ENCODE results near the gene GYS1.

The GYS1 gene

DNA sequence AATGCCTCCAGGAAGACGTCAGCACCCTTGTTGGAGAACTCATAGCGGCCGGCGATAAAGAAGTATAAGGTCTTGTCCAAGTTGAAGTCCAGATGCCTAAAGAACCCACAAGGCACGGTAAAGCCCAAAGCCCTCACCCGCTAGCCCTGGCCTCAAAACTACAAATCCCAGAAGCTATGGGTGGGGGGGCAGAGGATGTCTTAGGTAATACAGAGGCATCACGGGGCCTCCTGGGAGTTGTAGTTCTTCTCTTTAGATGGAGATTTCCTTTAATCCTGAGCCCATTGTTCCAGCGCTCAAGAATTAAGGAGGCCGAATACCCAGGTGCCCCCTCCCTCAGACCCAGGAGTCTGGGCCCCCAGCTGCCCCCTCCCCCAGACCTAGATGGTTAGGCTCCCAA lies 10.8 kb downstream of the GYS1 start:
- H3K4me3 ChIP-seq (ENCODE audit: low read depth, low read length): no peak overlapping the region
- DNase-seq (ENCODE audit: low read depth): no peak
- TF ChIP-seq, protein P1, sequence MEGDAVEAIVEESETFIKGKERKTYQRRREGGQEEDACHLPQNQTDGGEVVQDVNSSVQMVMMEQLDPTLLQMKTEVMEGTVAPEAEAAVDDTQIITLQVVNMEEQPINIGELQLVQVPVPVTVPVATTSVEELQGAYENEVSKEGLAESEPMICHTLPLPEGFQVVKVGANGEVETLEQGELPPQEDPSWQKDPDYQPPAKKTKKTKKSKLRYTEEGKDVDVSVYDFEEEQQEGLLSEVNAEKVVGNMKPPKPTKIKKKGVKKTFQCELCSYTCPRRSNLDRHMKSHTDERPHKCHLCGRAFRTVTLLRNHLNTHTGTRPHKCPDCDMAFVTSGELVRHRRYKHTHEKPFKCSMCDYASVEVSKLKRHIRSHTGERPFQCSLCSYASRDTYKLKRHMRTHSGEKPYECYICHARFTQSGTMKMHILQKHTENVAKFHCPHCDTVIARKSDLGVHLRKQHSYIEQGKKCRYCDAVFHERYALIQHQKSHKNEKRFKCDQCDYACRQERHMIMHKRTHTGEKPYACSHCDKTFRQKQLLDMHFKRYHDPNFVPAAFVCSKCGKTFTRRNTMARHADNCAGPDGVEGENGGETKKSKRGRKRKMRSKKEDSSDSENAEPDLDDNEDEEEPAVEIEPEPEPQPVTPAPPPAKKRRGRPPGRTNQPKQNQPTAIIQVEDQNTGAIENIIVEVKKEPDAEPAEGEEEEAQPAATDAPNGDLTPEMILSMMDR (IDR thresholded peaks at IDR 0.05; ENCODE audit: low read depth, low read length, missing control alignments): no peak
- in situ Hi-C loops (cut with HindIII; ENCODE audit: low sequenced_read_pairs): no loop called here

DNA sequence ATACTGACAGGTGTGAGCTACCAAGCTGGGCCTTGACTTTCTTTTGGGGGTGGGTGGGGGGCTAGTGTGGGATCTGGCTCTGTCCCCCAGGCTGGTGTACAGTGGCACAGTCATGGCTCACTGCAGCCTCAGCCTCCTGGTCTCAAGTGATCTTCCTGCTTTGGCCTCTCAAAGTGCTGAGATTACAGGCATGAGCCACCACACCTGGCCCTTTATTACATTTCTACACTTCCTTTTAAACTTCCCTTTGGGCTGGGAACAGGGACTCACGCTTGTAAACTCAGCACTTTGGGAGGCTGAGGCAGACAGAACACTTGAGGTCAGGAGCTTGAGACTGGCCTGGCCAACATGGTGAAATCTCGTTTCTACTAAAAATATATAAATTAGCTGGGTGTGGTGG lies 16.0 kb downstream of the GYS1 start:
- DNase-seq (ENCODE audit: low read depth): no peak
- TF ChIP-seq, protein P1 (IDR thresholded peaks at IDR 0.05; ENCODE audit: low read depth, low read length, missing control alignments): no peak
- in situ Hi-C loops (cut with HindIII; ENCODE audit: low sequenced_read_pairs): no loop called here
- H3K4me3 ChIP-seq (ENCODE audit: low read depth, low read length): no peak overlapping the region

DNA sequence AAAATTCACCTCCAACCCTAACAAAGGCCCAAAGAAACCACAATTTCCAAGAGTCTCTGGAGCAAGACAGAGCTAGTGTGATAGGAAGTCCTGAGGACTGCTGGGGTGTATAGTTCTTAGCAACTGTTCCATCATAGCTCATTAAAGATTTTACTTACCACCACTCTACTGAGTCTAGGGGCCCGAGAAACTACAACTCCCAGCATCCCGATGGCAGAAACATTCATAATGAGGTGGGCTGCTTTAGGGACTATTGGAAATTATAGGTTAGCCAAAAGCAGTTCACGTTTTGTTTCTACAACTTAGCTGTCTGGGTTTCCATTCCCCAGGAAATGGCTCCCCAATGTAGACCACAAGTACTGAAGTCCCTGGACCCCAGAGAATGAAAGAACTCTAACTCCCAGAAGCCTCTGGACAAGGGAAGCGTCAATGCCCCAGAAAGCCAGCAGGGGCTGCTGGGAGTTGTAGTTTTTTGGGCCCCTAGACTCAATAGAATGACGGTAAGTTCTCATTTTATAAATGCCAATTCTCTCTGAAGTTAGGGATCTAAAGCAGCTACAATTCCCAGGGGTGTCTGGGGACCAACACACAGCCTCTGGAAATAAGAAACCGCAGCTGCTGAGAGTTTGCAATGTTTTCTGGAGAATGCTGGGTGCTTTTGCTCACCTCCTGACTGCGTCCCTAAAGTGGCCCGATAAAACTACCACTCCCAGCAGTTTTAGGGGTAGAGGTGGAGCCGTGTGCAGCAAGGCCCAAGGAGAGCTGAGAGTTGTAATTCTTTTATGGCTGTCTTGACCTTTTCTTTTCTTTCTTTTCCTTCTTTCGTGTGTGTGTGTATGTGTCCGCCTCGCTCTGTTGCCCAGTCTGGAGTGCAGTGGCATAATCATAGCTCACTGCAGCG lies 16.9 kb downstream of the GYS1 start:
- TF ChIP-seq, protein P1 (IDR thresholded peaks at IDR 0.05; ENCODE audit: low read depth, low read length, missing control alignments): peak; percentile 20
- DNase-seq (ENCODE audit: low read depth): no peak
- in situ Hi-C loops (cut with HindIII; ENCODE audit: low sequenced_read_pairs): no loop called here
- H3K4me3 ChIP-seq (ENCODE audit: low read depth, low read length): no peak overlapping the region

DNA sequence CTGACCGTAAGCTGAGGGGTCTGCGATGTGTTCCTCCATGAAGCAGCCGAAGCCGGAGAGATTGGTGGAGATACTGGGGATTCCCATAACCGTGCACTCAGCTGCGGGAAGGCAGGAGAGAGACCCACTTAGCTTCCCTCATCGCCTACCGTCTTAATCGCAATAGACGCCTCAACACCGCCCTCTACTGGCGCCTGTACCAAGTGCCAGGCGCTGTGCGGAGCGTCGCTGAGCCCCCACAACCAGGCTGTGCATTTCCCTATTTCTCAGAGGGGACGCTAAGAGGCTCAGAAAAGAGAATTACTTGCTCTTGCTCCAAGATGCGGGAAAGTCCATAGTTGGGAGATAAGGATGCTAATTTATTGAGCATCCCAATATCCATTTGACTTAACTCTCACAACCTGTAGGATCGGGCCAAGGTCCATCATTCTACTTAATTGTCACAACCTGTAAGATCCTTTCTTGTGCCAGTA lies 22.1 kb downstream of the GYS1 start:
- H3K4me3 ChIP-seq (ENCODE audit: low read depth, low read length): no peak overlapping the region
- peak; percentile 59 for DNase-seq (ENCODE audit: low read depth)
- in situ Hi-C loops (cut with HindIII; ENCODE audit: low sequenced_read_pairs): no loop called here
- TF ChIP-seq, protein P1 (IDR thresholded peaks at IDR 0.05; ENCODE audit: low read depth, low read length, missing control alignments): peak; percentile 94

DNA sequence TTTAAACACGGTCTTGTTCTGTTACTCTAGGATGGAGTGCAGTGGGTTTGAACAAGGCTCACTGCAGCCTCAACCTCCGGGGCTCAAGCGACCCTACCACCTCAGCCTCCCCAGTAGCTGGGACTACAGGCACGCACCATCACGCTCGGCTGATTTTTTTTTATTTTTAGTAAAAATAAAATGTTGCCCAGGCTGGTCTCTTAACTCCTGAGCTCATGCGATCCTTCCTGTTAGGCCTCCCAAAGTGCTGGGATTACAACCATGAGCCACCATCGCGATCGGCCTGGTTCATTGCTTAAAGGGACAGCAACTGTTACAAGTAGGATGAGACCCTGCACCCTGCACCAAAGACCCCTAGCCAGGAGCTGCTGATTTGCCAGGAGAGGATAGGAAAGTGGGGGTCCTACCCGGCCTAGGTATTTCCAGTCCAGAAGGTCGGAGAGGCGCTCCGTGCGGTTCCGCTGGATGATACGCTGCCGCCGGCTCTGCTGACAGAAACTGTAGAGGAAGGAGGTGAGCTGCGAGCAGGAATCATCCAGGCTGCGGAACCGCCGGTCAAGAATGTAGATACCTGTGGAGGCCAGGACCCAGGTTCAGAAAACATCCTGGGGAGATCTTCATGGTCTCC lies 22.9 kb downstream of the GYS1 start:
- no peak overlapping the region for H3K4me3 ChIP-seq (ENCODE audit: low read depth, low read length)
- no peak for DNase-seq (ENCODE audit: low read depth)
- TF ChIP-seq, protein P1 (IDR thresholded peaks at IDR 0.05; ENCODE audit: low read depth, low read length, missing control alignments): no peak
- in situ Hi-C loops (cut with HindIII; ENCODE audit: low sequenced_read_pairs): no loop called here

DNA sequence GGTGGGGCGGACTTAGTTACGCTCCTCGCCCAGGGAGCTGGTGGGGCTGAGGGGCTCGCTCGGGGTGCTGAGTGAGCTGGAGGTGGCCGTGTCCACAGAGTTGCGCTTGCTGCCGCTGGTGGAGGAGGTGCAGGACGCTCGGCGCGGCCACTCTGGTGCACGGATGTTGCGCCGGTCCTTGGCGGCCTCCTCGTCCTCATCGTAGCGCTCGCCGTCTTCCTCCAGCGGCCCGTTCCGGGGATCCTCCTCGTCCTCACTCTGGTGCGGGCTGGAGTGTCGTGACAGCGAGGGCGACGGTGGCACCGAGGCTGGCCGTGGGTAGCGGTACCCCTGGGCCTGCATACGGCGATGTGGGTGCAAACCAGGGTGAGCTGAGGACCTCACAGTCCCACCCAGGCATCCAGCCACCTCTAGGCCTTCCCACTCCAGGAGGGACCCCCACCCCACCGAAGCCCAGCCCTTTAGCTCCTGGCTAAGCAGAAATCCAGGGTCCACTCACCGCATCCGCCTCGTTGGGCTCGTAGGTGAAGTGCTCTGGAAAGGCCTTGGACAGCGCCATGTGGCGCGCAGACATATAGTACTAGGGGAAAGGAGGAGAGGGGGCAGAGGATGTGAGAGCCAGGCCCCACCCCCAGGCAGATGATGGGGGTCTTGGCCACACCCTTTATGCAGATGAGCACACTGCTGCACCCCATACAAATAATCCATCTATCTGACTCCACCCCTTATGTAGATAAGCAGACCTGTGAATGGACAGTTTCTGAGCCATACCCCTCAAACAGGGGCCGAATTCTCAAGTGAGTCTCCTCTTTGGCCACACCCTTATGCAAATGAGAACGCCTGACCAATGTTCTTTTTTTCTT lies 23.6 kb downstream of the GYS1 start:
- H3K4me3 ChIP-seq (ENCODE audit: low read depth, low read length): no peak overlapping the region
- no peak for DNase-seq (ENCODE audit: low read depth)
- in situ Hi-C loops (cut with HindIII; ENCODE audit: low sequenced_read_pairs): no loop called here
- TF ChIP-seq, protein P1 (IDR thresholded peaks at IDR 0.05; ENCODE audit: low read depth, low read length, missing control alignments): no peak
